IPS-NIHi11 (cell line): ENCODE results near the gene ZNF717.
A peak's percentile ranks its signal among the peaks of the same experiment; 100 is the strongest.
"Not testable (repeated sequence)": the region's sequence is repeated elsewhere in the genome, so short reads cannot be mapped to it uniquely, and the experiment has no call there.

Experiments
- DNase-seq: peaks from one replicate; pipeline ENCODE4 v3.0.0; 2012; ENCODE audit warnings: mixed read lengths, low spot score

ZNF717 gene

DNA sequence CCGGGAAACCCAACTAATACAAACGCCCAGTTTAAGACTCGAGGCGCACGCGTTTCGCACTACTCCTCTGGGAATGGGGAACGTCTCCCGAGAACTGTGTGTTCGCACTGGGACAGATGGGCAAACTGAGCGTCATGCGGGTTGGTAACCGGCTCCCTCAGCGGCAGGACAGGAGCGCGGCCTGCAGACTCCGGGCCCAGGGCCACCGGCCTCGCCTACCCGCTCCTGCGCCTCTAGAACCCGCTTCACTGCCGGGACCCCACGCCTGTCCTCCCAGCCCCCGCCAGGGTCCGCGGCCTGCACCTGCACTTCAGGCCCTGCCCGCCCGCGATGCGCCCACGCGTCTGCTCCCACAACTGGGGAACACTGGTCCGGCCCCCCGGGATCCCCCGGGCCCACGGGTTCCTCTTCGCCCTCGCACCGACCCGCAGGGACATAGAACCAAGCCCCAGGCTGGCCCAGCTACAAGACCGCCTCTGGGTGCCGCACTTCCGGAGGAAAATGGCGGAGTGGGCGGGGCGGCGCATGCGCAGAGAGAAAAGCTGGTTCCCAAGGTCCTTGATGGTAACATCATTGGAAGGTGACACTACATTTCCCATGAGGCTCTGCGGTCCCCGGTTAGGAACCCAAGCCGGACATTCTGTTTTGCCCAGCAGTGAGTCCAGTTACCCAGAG lies at the start of gene ZNF717:
TSS of gene ZNF717 (minus strand) at position 469 of the 675 bp plus-strand sequence. CDS start 2,187 bp downstream, outside the sequence.
- peak; percentile 23 for DNase-seq

GRCh38 chr3:75831076-75831475 lies 45.7 kb upstream of the ZNF717 start:
- DNase-seq, result not testable (repeated sequence)

DNA sequence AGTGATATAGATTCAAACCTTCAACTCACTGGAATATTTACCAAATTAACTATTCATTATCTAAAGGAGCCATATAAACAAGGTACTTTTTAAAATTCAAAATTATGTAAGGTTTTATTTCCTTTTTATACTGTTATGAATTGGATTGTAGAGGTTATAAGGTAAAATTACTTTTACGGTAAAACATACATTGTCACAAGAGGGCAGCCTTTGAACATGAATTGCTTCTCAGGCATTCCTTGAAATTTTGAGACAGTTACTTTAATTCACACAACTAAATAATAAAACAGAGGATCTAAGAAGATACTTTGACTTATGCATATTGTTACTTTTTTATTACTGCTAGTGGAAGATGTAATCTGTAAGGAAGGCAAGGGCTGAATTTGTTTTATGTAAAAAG lies 32.7 kb upstream of the ZNF717 start:
- DNase-seq, result not testable (repeated sequence)

GRCh38 chr3:75816287-75817180 lies 31.2 kb upstream of the ZNF717 start:
- not testable (repeated sequence) for DNase-seq

DNA sequence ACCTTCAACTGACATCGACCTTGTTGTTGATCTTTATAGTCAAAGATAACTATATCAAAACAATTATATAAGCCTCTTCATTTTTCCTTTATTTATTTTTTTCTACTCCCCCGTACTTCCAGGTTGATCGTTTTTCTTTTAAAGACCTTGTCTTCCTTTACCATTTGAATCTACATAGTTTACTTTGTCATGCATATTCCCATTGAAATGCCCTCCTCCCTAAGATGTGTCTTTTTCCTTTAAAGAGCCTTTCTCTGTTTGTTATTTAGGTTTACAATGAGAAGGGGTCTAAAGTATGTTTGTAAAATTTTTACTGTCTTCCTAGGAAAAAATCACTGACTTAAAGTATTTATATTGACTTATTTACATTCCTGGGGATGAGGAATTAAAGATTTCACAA lies 29.4 kb upstream of the ZNF717 start:
- no peak for DNase-seq

DNA sequence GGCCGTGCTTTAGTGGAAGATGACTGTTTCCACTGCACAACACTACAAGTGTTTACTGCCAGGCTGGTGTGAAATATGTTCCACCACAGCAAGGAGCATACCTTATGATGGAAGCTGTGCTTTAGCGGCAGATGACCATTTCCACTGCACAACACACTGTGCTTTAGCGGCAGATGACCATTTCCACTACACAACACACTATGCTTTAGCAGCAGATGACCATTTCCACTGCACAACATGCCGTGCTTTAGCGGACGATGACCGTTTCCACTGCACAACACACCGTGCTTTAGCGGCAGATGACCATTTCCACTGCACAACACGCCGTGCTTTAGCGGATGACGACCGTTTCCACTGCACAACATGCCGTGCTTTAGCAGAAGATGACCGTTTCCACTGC lies 2.8 kb downstream of the ZNF717 start:
- DNase-seq, result no peak

DNA sequence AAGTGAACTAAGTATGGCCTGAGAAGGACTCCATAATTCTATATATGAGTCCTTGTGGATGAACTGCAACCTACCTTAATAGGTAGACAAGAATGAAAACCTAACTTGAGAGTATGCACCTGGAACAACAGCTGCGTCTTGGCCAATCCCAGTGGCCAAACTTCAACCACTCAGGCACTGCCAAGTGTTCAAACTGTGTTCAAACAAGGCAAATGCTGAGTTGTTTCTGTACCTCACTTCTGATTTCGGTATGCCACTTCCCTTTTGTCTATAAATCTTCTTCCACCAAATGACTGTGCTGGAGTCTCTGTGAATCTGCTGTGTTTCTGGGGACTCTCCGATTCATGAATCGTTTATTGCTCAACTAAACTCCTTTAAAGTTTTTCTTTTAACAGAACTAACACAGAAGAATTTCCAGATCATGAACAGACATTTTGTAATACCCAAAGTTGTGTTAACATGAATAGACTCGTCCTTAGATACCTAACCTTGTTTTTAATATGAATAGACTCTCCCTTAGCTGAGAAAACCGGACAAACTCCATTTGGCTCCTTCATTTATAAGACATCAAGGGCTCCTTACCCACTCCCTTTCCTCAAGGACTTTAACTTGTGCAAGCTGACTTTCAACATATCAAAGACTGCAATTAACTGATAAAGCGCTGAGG lies 4.1 kb downstream of the ZNF717 start:
- no peak for DNase-seq

DNA sequence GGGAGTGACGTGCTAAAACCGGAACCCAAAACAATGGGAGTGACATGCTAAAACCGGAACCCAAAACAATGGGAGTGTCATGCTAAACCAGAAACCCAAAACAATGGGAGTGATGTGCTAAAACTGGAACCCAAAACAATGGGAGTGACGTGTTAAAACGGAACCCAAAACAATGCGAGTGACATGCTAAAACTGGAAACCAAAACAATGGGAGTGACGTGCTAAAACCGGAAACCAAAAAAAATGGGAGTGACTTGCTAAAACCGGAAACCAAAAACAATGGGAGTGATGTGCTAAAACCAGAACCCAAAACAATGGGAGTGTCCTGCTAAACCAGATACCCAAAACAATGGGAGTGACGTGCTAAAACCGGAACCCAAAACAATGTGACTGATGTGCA lies 7.6 kb downstream of the ZNF717 start:
- not testable (repeated sequence) for DNase-seq

DNA sequence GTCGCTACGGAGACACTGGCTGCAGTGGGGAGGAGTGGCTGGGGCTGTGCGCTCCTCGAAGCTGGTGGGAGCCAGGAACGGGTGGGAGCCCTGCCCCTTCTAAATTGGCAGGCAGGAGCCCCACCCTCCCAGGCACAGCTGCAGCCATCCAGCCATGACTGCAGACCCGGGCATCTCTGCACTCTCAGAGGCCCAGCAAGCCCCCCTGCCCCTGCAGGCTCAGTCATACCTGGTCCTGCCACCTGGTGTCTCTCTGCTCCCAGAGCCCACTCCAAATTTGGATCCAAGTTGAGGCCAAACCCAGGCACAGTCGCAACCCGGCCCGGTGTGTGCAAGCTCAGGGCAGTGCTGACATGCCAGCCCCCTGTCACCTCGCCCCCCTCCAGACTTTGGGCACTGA lies 13.7 kb downstream of the ZNF717 start:
- DNase-seq, result not testable (repeated sequence)

- no peak for DNase-seq
These were observed 16.9 kb downstream of the ZNF717 start for GRCh38 chr3:75768303-75769017.

DNA sequence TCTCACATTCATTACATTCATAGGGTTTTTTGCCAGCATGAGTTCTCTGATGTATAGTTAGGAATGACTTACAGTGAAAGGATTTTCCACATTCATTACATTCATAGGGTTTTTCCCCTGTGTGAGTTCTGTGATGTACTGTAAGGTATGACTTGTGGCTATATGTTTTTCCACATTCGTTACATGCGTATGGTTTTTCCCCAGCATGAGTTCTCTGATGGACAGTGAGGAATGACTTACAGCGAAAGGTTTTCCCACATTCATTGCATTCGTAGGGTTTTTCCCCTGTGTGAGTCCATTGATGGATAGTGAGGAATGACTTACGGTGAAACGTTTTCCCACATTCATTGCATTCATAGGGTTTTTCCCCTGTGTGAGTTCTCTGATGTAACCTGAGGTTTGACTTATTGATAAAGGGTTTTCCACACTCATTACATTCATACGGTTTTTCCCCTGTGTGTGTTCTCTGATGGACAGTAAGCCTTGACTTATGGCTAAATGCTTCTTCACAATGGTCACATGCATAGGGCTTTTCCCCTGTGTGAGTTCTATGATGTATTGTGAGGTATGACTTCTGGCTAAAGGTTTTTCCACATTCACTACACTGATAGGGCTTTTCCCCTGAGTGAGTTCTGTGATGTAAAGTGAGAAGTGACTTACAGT lies 47.4 kb downstream of the ZNF717 start:
- no peak for DNase-seq

- no peak for DNase-seq
These were observed 57.4 kb downstream of the ZNF717 start for GRCh38 chr3:75727985-75728384.

DNA sequence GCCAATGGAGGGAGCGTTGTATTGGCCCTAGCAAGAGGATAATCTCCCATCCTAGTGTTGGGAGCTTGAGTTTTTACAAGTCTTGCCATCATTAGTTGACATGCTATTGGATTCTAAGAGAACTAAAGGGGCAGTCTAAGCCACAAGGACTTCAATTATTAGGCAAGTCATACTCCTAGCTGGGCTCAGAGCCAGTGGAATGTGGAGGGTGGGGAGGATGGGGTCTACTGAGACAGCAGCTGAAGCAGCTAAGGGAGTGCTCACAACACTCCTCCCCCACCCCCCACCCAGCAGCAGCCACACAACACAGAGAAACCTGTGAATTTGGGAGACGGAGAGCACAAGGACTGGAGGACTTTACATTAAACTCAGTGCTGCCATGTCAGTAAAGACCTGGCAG lies 93.3 kb downstream of the ZNF717 start:
- DNase-seq, result no peak

DNA sequence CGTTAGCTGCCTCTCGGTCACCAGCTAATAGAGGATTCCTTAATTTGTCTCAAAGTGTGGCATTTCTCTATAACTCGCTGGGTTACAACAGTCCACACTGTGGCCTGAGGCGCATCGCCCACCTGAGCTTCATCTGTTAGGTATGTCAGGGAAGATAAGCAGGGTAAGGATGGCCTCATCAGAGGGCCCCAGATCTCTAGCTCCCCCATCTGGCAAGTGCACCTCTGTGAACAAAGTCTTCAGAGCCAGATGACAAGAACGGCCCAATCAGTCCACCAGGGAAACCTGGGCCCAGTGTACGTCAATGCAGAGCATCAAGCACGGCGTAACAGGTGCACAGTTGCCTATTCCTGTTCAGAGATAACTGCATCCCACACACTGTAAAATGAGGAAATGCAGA lies 98.0 kb downstream of the ZNF717 start:
- DNase-seq, result peak; percentile 29
